Neutrophil (primary cell): Measurements from ENCODE around the gene PKNOX1.
"Not testable (repeated sequence)": the region's sequence is repeated elsewhere in the genome, so short reads cannot be mapped to it uniquely, and the experiment has no call there.

Experiments
- H3K27ac ChIP-seq: fragments of 200-600 bp; sonication (generic); 2 replicates; pipeline ENCODE4 v1.5.1; 2016; ENCODE audit warnings: mild to moderate bottlenecking, moderate library complexity
- H3K27me3 ChIP-seq: fragments of 200-600 bp; sonication (generic); 2 replicates; pipeline ENCODE4 v1.6.0; 2016; ENCODE audit warnings: mild to moderate bottlenecking
- H3K36me3 ChIP-seq: fragments of 200-600 bp; sonication (generic); 2 replicates; pipeline ENCODE4 v1.5.1; 2017
- H3K4me1 ChIP-seq, 2 experiments: fragments of 200-600 bp in 1 of 2; sonication (generic) in 1 of 2; 1 replicate in 1 of 2; 2 replicates in 1 of 2; pipeline versions ENCODE4 v1.5.1 to v1.6.1; 2013 to 2016; ENCODE audit warnings: low read depth in 1 of 2, low read length in 1 of 2, mild to moderate bottlenecking in 1 of 2, moderate library complexity in 1 of 2; ENCODE audit not compliant: control insufficient read depth in 1 of 2, insufficient read depth in 1 of 2
- H3K4me3 ChIP-seq, 2 experiments: fragments of 200-600 bp in 1 of 2; sonication (generic) in 1 of 2; 1 replicate in 1 of 2; 2 replicates in 1 of 2; pipeline ENCODE4 v1.5.1; 2013 to 2016; ENCODE audit warnings: low read depth in 1 of 2, low read length in 1 of 2, mild to moderate bottlenecking in 1 of 2, moderate library complexity in 1 of 2
- H3K9me3 ChIP-seq: fragments of 200-600 bp; sonication (generic); 2 replicates; pipeline ENCODE4 v1.5.1; 2016
- CTCF ChIP-seq: fragments of 200-600 bp; sonication (generic); IDR thresholded peaks from 2 replicates; pipeline ENCODE4 v1.5.1; 2016; ENCODE audit warnings: antibody characterized with exemption

Gene PKNOX1

DNA sequence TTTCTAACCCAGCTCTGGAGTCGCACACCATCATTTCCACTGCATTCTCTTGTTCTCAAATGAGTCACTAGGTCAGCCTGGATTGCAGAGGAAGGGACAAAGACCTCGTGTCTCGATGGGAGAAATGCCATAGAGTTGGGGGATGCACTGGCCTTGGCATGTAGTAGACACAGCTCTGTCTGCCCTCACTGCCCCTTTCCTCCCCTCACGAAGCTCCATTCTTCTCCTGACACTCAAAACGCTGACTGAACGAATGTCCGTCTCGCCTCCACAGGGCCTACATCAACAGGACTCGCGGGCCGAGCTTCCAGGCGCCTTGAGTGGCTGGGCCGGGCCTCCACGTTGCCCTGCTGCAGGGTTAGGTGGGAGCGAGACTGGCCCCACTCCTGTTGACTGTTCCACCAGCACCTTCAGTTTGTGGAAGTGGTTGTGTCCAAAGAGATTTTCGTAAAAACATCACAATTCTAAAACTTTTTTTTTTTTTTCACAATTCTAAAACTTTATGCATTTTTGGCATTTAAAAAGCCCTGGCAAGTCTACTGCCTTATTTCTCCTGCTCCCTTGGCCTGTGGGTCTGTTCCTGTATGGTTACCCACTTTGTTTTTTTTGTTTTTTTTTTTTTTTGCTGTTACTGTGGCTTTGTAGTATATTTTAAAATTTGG, 18.8 kb downstream of the PKNOX1 start:
- TF ChIP-seq CTCF = no peak
- Histone ChIP-seq H3K27ac (no peak overlapping the region), H3K36me3 (peaks cover 14% of the 10 kb centered on the region), H3K9me3 (no peaks in the 10 kb centered on the region), H3K4me1 (peaks cover 9% of the 10 kb centered on the region in 2 experiments), H3K4me3 (no peak overlapping the region), H3K27me3 (no peaks in the 10 kb centered on the region)

DNA sequence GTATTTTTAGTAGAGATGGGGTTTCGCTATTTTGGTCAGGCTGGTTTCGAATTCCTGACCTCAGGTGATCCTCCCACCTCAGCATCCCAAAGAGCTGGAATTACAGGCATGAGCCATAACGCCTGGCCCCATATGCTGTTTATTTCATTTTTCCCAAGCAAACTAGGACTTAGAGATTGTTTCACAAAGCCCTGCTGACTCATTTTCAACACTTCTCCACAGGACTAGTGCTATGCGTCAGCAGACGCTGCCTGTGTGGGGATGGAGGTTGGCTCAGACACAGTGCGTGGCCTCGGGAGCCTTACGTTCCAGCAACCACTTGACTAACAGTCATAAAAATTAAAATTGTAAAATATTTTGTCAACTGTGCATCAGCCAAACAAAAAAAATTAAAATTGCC, 22.7 kb downstream of the PKNOX1 start:
- no peak overlapping the region for H3K27ac ChIP-seq

DNA sequence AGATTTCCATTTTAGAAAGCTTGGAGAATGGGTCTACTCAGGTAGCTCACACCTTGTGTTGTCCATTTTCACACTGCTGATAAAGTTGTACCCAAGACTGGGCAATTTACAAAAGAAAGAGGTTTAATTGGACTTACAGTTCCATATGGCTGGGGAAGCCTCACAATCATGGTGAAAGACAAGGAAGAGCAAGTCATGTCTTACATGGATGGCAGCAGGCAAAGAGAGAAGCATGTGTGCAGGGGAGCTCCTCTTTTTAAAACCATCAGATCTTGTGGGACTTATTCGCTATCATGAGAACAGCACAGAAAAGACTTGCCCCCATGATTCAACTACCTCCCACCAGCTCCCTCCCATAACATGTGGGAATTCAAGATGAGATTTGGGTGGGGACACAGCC, 23.6 kb downstream of the PKNOX1 start:
- H3K27me3 ChIP-seq = not testable (repeated sequence)

More for the DNA sequence above, 22.7 kb downstream of the PKNOX1 start:
- no peaks in the 10 kb centered on the region for H3K27me3 ChIP-seq
- peaks cover 18 to 19% of the 10 kb centered on the region in 2 experiments for H3K4me1 ChIP-seq
- no peak overlapping the region for H3K4me3 ChIP-seq
- no peak for TF ChIP-seq CTCF
- peaks cover 11% of the 10 kb centered on the region for H3K36me3 ChIP-seq
- H3K9me3 ChIP-seq = no peaks in the 10 kb centered on the region

GRCh38 chr21:42999152-42999551, 24.8 kb downstream of the PKNOX1 start:
- not testable (repeated sequence) for H3K9me3 ChIP-seq, H3K27me3 ChIP-seq, H3K4me3 ChIP-seq, H3K27ac ChIP-seq, H3K36me3 ChIP-seq
- H3K4me1 ChIP-seq = peaks cover 18 to 19% of the 10 kb centered on the region in 2 experiments

More for the DNA sequence above, 23.6 kb downstream of the PKNOX1 start:
- H3K27ac ChIP-seq, H3K36me3 ChIP-seq, H3K4me3 ChIP-seq, H3K9me3 ChIP-seq: not testable (repeated sequence)
- peaks cover 18 to 19% of the 10 kb centered on the region in 2 experiments for H3K4me1 ChIP-seq

GRCh38 chr21:43000041-43000440, 25.7 kb downstream of the PKNOX1 start:
- H3K4me1 ChIP-seq = peaks cover 18 to 19% of the 10 kb centered on the region in 2 experiments
- H3K27ac ChIP-seq, H3K27me3 ChIP-seq, H3K9me3 ChIP-seq, H3K4me3 ChIP-seq, H3K36me3 ChIP-seq: not testable (repeated sequence)

GRCh38 chr21:43001316-43001715, 27.0 kb downstream of the PKNOX1 start:
- peaks cover 9 to 10% of the 10 kb centered on the region in 2 experiments for H3K4me1 ChIP-seq
- no peaks in the 10 kb centered on the region for H3K9me3 ChIP-seq
- no peak for TF ChIP-seq CTCF
- no peak overlapping the region for H3K27ac ChIP-seq
- no peak overlapping the region for H3K4me3 ChIP-seq
- H3K27me3 ChIP-seq = no peaks in the 10 kb centered on the region
- peaks cover 18% of the 10 kb centered on the region for H3K36me3 ChIP-seq

DNA sequence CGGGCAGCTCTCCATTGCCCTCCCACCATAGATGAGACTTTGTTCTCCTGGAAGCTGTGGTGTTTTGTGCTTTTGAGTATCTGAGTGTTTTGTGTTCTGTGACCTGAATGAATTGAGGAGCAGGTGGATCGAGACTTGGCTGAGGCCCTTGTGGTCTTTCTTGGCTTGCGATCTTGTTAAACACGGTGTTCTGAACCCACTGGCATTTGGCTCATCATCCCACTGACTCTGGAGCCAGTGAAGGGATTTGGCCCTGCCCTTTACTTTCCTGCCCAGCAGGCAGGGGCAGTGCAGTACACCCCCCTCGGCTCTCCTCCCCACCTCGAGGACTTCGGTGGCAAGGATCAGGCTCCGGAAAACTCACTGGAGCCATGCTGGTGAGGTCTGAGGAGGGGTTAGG, 30.6 kb downstream of the PKNOX1 start:
- TF ChIP-seq CTCF = no peak
- Histone ChIP-seq H3K4me3 (no peak overlapping the region), H3K9me3 (no peaks in the 10 kb centered on the region), H3K27ac (no peak overlapping the region), H3K27me3 (no peaks in the 10 kb centered on the region), H3K4me1 (peaks cover 9 to 10% of the 10 kb centered on the region in 2 experiments), H3K36me3 (peaks cover 52% of the 10 kb centered on the region)
